GM18517 (cell line): ENCODE results near the gene LDLRAD4.

ENCODE experiments used
- ATAC-seq: cut with Tn5 transposase; IDR thresholded peaks from one replicate; pipeline ENCODE4 v1.9.1; 2021; ENCODE audit warnings: mild to moderate bottlenecking, moderate library complexity; ENCODE audit not compliant: unreplicated experiment

Gene LDLRAD4

DNA sequence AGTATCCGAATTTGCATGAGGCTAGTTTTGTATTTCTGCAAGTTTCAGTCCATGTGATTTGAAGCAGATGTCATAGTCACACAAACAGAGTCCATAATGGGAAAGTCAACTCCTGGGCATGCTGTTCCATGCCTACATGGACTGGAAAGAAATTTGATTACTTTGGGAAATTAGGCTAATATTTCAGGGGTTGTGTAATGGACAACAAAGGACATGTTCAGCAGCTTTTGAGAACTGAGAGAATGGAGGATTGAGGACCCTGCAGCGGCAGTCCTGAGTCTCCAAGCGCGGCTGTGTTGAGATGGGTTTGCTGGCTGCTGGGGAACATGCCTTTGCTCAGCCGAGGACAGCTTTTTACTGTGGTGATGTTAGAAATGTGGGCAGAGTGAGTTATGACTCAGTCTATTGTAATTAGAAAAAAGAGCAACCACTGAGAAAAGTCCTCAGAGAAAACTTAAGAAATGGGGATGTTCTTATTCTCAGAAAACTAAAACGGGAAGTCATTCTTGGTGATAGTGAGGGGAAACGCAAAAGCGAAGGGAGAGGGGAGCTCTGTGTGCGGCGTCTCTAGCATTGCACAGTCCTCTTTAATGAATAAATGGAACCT, 358.6 kb downstream of the LDLRAD4 start:
- peak; percentile 88 for ATAC-seq

DNA sequence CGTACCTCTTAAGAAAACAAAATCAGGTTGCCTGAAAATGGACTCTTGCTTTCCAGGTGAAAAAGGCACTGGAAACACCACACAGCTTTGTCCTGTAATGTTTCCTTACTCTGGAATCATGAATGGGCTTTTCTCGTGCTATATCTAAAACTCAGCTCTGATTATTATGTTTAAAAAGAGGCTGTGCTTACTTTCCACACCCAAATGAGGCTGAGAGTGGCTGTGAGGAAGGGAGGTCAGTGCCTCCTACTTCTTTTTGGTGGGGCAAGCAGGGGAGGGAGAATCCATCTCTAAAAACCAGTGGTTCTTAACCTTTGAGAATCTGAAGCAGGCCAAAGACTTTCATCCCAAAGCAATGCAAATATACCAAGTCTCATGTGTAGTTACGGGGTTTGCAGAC, 359.2 kb downstream of the LDLRAD4 start:
- ATAC-seq: no peak

DNA sequence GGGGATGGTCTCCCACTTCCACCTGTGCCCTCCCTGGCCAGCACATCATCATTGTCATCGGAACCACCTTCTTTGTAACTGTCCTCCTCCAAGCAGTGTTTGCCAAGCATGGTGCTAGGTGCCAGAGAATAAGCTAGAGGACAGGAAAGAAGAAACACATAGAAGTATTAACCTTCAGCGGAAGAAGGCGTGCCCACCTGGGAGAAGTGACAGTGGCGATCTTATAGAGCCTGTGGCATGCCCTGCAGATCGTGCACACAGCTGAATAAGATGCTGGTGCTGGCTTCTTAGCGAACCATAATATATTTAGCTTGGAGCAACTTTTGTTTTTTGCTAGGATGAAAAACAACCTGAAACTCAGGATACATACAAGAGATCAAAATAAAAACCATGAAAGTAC, 359.8 kb downstream of the LDLRAD4 start:
- ATAC-seq: no peak

DNA sequence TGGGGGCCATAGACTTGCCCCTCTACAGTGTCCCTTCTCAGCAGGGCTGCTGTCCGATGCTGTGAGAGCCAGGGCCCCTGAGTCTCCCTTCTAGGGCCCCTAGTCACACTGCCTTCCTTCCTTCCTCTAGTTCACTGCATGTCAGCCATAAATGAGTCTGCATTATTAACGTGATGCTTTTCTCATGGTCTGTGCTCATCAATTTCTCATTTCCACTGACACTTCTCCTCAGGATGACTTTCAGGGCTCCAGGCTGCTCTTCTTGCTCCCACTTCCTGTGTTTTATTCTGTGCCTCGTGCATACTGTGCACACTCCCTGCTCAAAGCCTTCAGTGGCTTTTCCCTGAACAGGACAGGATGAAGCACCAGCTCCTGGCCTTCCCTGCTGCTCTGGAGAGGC, 361.3 kb downstream of the LDLRAD4 start:
- ATAC-seq: no peak

DNA sequence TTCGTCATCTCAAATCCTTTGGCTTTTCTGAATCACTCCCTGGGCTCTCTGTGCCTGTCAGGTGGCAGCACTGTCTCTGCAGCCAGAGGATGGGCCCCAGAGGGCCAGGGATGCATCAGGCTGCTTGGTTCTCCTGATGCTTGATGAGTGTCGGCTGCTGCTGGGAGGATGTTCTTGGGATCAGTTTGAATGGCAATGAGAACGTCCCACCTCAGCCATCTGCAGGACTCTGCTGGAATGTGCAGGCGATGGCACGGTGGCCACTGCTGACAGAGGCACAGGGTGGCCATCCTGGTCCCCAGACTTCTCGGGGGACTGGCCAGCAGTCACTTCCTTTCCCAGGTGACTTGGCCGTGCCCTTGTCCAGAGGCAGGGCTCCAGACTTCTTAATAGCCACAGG, 361.8 kb downstream of the LDLRAD4 start:
- ATAC-seq: no peak

DNA sequence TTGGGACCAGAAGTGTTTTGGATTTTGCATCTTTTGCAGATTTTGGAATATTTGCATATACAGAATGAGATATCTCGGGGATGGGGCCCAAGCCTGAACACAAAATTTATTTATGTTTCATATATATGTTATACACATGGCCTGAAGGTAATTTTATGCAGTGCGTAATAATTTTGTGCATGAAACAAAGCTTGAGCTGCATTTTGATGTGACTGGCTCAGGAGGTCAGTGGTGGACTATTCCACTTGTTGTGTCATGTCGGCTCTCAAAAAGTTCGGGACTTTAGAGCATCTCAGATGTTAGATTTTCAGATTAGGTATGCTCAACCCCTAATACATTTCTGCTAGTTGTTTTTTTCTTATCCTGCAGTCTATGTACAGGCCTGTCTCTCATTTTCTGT, 362.4 kb downstream of the LDLRAD4 start:
- no peak for ATAC-seq

DNA sequence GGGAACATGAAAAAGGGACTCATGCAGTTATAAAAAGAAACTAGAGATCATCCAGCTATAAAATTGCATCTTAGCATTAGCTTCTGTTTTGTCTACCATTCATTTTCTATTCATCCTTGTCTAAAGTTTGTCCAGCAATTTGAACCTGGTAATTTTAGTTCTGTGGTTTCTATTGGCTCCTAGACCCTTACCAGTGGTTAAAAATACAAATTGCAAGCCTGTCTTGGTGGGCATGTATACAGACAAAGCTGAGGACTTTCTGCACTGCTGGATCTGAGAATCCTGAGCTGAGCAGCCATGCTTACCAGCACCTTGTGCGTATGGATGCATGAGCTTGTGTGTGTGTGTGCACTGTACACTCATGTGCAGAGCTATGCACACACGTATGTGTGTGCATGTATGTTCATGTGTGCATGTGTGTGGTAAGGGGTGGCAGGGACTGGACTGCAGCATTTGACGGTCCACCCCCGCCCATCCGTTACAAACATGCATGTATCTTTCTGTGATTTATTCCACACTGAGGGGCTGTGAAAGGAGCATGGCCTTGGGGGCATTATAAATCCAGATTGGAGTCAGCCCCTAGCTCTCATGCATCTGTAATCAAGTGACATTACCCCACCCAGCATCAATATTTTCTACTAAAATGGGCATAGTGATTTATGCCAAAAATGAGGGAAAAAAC, 363.1 kb downstream of the LDLRAD4 start:
- no peak for ATAC-seq

DNA sequence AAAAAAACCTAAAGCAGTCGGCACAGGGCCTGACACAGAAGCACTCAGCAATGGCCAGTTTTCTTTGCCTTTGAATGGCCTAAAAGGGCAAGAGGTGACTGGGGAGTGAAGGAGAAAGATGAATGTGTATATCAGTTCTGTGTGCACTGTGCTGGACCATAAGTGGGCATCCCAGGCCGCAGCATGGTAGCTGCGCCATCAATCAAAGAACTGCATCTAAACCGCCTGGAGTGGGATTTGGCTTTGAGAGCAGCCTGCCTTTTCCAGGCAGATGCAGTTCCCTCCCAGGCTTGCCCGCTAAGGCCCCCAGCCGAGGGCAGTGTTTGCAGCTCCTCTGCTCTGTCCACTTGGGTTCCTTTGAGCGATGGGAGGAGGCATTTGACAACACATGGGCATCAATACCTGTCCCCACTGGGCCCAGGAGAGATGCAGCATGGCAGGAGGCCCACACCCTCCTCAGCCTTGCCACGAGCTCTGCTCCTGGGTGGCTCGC, 363.7 kb downstream of the LDLRAD4 start:
- no peak for ATAC-seq

DNA sequence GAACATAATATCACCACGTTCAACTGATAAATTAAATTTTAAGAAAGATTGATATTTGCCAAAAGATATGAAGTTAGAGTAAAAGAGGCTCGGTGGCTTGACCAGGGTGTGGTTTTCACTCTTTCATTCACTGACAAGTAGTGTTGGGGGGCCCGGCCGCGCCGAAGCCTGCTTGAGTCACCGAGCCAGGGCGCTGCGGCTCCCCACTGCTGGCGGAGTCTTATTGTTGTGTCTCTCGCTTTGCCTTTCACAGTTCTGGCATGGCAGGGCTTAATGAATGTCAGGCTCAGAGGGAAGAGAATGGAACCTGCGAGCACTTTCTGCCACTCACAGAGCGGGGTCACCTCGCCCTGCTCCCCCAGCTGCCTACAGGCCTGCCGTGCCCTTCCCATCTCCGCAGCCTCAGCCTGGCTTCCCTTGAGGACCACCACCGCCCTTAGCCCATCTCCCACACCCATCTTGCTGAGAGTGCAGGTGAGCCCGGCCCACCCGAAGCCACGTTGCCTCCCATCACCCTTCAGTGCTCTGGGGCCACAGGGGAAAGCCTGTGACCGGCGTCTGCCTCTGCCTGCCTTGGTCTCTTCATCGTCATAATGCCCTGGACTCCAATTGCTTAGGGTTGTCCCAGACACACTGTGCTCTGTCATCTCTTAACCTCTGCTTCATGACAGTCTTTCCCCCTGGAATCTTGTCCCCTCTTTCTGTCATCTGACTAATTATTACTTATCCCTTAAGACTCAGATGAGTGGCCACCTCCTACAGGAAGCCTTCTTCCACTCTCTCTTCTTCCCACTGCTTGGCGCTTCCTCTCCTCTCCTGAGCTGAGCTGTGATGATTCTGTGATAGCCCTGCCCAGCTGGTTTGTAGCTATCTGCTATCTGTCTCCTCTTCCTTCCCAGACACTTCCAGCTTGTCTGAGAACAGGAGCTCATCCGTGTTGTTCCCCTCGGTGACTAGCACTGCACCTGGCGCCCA, 365.3 kb downstream of the LDLRAD4 start:
- ATAC-seq: no peak

DNA sequence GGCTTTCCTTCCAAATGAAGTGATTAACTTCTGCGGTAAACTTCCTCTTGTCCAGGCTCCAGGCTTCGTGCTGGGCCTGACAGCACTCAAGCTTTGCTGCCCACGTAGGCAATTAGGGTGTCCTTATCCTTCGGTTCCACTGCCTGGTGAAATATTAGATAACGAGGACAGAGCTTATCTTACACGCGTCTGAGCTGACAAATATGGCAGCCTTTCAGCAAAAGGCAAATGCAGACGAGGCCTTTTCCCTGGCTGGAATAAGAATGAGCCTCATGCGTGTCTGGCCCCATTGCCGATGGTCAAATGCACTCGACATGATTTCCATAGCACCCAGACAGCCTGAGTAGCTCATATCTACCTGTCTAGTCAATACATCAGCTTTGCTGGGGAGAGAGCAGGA, 366.3 kb downstream of the LDLRAD4 start:
- no peak for ATAC-seq

DNA sequence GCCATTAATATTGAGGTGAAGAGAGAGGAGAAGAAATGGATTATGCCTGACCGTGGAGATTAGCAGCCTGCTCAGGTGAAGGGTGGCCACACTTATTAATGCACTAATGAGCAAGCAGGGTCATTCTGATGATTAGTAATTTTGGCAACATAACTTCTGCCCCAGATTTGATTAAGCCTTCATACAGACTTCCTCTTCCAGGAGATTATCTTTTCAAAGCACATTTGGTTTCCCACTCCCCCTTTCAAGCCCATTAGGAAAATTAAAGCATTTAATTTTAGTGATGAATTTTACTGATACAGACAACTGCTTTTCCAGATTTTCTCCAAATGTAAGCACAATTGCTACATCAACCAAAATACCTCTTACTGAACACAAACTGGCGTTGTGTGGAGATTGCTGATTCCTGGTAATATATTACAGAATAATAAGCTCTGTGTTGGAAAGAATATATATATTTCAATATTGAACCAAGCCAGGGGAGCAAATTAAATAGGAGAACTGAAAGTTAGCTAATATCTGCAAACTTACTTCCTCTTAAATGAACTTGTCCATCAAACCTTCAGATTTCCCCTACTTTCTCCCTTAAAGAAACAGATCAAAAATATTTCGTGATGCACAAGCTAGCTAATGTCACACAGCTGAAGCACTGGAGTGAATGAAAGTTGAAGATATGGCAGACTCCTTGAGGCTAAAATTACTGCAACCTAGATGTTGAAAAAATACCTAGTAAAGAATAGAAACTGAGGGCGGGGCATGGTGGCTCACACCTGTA, 367.0 kb downstream of the LDLRAD4 start:
- ATAC-seq: peak; percentile 50

DNA sequence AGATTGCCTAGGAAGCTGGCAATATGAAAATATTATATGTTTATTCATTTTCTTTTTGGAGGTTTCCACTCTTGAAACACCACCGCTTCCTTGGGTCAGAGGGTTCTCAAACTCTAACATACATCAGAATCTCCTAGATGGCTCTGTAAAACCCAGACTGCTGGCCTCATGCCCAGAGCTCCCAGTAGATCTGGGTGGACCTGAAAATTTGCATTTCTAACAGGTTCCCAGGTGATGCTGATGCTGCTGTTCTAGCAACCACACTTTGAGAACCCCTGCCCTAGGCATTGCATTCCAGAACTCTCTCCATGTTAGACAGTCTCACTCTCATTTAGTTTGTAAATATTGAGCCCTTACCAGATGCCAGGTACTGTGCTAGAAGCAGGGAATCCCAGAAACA, 368.4 kb downstream of the LDLRAD4 start:
- ATAC-seq: no peak

DNA sequence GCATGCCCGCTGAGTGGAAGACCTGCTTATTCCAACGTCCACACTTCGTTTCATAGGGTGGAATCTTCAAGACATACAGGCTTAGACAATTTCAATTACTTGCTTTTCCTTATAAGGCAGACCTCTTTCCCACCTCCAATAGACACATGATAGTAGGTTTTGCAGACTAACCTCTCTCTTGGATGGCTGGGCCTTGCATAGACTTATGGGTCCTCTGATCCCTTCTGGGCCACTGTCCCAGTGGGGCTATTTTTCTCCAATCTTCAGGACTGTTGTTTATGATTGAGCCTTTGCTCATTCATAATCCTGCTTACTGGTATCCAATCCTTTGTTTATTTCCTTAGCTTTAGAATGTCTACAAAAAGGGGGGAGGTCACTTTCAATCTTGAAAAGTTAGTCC, 368.9 kb downstream of the LDLRAD4 start:
- ATAC-seq: no peak

DNA sequence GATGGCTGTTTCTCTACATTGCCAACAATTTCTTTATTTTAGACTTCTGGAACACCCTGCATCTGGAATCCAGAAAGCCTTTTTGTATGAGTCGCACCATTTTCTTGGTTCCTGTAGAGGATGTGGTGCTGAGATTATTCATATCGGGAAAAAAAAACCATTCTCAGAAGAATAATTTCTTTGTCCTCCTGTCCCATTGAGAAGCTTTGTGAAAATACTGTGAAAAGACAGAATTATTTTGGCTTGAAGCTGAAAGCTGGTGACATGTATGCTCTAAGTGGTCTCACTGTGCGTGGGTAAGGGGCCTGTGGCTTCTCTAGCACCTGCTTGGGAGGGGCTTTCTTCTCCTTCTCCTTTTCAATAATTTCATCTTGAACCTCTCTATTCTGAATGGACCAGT, 369.4 kb downstream of the LDLRAD4 start:
- no peak for ATAC-seq

DNA sequence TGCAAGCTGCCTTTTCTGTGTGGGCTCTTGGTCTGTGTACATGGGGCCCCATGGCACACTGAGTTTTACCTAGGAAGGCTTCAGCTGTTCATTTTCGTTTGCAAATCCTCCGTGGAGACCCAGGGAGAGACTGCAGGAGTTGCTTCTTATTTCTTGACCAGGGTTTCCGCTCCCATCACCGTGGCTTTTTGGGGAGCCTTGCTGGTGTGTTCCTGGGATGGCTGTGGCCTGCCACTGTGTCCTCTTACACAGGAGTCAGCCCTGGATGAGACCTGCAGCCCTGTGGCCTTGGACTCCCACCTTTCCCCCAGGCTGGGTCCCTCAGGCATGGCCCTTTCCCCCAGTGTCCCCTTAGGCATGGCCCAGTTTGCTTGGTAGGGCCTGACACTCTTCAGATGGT, 370.8 kb downstream of the LDLRAD4 start:
- ATAC-seq: no peak

DNA sequence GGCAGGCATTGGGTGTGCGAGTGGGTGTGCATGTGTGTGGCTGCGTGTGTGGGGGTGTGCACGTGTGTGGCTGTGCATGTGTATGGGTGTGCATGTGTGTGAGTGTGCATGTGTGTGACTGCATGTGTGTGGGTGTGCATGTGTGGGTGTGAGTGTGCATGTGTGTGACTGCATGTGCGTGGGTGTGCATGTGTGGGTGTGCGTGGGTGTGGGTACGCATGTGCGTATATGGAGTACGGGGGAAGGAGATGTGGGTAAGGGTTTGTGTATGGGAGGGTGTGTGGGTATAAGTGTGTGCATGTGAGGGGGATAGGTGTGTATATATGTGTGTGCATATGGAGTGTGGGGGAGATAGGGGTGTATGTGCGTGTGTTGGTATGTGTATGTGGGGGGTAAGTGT, 371.4 kb downstream of the LDLRAD4 start:
- ATAC-seq: no peak

DNA sequence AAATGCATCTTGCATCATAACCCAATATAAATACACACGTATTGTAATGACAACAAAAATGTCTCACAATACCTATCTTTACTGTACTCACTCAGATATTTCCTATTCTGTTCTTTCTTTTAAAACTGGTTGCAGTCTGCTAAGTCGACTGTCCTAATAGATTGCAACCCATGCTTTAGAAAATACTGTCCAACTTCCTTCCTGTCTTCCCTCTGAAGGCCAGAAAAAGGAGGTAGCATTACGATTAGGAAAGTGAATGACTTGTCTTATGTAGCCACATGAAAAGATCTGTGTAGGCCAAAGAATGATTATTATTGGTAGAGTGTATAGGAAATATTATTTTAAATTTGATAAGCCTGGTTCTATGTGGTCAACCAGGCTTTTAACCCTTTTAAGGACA, 373.7 kb downstream of the LDLRAD4 start:
- ATAC-seq: no peak

DNA sequence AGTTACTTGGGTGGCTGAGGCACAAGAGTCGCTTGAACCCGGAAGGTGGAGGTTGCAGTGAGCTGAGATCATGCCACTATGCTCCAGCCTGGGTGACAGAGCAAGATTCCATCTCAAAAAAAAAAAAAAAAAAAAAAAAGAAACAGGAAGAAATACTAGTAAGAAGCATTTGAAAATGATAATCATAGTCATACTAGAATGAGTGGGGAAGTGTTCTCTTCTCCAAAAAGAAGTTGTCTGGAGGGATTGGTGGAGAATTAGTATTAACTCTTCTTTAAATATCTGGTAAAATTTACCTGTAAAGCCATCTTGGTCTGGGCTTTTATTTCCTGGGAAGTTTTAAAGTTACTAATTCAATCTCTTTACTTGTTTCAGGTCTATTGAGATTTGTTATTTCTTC, 376.0 kb downstream of the LDLRAD4 start:
- ATAC-seq: no peak

DNA sequence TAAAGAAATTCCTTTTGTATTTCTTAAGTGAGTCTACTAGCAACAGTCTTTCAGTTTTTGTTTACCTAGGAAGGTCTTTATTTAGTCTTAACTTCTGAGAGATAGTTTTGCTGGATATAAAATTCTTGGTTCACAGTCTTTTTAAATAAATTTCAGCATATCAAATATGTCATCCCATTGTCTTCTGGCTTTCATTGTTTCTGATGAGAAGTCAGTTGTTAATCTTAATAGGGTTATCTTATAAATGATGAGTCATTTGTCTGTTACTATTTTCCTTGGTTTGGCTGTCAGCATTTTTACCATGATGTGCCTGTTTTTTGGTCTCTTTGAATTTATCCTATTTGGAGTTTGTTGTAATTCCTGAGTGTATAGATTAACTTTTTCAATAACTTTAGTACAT, 378.5 kb downstream of the LDLRAD4 start:
- no peak for ATAC-seq

DNA sequence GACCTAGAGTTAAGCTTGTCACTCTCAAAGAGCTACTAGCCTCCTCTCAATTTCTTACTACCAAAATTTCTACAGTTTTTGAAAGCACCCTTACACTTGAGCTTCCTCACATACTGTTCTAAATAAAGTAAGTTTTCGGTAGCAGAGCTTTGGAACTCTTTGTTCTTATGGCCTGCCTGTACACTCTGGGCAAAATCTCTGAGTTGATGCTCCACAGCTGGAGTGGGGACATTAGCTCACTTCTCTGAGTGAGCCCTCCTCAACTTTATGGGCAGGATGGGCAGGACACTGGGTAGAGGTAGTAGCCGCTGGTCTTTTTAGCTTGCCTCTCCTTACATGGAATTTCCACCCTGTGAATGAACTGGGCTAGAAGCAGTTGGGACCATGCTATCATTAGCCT, 380.0 kb downstream of the LDLRAD4 start:
- ATAC-seq: no peak

DNA sequence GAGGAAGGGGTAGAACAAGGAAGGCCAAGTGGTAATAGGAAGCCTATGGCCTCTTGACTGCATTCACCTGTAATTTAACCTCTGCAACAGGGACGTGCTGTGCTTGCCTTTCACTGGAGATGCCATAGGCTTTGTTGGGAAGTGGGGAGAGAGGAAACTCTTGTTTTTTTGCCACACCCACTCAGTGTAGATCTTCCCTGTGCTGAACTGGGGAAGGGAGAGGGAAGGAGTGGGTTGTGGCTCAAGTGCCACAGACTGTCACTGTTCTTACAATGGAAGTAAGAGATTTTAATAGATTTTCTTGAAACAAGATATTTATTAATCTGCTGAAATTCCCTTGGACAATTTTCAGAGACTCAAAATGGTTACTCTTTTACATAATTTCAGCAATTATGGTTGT, 380.5 kb downstream of the LDLRAD4 start:
- no peak for ATAC-seq
